ENCODE data around the gene STX19.
"Not testable (repeated sequence)": the region's sequence is repeated elsewhere in the genome, so short reads cannot be mapped to it uniquely, and the experiment has no call there.

Gene STX19, protein sequence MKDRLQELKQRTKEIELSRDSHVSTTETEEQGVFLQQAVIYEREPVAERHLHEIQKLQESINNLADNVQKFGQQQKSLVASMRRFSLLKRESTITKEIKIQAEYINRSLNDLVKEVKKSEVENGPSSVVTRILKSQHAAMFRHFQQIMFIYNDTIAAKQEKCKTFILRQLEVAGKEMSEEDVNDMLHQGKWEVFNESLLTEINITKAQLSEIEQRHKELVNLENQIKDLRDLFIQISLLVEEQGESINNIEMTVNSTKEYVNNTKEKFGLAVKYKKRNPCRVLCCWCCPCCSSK

DNA sequence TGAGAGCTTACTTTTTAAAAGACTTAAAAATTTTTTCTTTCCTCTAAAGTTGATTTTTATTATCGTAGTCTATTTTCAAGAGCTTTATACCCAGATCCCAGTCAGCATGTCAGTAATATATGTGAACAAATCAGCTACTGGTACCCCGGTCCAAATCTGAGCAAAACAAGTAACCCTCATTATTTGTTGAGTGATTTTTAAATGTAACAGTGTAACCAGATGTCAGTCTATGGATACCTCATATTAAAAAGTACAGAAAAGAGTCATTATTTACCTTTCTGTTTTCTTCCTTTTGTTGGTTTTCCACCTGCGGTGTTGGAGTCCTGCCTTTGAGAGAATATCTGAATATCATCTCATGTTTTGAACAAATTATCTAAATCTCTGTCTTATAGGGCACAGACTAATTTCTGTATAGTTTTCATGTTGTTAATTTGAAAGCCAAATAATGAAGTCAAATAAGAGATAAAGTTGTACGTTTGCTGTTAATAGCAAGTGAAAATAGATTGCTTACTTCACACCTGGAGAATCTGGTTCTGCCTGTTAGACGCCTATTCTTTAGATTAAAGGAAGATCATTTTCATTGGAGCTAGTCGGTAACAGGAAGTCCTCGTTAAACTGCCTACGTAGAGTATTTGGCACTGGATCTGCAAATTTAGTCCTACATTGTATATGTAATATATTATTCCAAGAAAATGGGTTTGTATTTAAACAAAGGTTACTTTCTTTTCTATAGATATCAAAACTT is at the start of gene STX19:
TSS of gene STX19 (minus strand) at position 505 of the 745 bp plus-strand sequence. CDS start 13,328 bp downstream, outside the sequence.
- DNase-seq: no peak

DNA sequence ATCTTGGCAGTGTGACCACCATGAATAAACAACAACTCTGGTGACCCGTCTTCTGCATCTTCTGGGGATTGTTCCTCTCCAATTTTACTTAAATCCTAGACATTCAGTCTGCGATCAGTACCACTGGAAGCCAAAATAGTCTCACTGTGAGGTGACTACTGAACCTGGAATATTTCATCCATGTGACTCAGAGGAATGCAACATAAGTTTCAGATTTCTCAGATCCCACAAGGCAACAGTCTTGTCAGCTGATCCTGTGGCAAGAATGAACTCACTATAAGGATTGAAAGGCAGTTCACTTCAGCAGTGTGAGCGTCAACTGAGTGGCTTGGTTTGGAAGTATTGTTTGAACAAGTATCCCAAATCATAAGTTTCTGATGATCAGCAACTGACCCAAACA is 47.7 kb upstream of the STX19 start:
- no peak for DNase-seq

DNA sequence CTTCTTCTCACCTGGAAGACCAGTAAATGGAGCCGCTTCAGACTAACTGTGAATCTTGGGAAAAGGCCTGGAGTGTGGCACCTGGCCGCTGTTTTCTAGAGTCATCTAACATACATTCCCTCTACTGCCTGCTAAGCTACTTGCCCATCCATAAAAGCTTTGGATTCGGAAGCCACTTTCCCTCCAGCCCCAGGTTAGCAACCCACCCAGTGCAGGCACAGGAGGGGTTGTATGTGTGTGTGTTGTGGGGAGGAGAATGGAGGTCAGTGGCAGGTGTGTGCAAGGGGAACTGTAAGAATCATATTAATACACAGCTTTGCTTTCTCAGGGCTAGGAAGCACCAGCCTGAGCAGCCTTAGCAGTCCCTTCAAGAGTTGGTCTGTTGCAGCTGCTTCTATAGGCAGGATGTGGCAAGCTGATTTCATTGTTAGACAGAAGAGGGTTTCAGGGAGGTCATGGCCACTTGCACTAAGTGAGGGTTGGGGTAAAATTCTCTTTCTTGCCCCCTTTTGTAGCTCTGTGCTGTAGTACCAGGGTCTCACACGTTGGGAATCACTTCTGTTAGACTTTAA is 43.4 kb upstream of the STX19 start:
- no peak for DNase-seq

DNA sequence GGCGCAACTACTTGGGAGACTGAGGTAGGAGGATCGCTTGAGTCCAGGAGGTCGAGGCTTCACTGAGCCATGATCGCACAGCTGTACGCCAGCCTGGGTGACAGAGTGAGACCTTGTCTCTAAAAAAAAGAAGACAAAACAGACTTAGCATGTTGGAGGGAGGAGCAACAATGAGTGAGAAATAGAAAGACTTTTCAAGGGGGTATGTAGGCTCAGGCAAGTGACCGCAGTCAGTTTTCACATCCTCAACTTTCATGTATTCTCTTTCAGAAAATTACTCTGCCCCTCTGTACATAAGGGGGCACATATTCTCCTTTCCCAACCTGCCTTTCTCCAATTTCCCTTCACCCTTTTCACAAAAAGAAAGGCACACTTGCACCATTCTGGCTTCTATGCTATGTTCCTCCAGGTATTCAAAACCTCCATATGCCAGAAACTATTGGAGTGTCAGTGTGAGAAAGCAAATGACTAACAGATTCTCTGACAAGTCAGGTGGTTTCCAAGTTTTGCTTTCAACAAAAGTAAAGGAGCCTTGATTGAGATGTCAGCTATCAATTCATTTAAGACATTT is 42.0 kb upstream of the STX19 start:
- DNase-seq: no peak

DNA sequence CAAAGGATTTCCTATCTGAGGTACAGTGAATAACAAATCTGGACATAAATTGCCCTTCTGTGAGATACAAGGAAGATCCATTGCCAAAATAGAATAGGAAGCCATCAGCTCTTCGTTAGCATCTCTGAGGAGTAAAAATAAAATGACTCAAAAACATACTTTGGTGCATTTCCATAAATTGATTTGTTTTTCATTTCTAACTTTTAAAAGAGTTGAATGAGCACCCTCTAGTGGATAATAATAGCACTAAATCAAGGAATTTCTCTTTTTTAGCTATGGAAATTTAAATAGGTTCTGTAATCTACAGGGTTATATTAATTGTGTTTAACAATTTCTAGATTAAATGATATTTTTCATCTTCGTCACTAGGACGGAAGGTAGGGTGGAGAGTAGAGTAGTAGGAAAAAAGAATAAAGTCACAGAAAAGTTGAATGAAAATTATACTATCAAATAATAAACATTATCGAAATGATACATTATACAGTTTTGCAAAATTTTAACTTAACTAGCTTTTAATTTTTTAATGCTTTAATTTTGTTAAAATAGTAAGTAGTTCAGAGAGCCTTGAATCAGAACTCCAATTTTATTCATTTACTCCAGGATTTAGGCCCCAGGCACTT is 40.9 kb upstream of the STX19 start:
- no peak for DNase-seq

DNA sequence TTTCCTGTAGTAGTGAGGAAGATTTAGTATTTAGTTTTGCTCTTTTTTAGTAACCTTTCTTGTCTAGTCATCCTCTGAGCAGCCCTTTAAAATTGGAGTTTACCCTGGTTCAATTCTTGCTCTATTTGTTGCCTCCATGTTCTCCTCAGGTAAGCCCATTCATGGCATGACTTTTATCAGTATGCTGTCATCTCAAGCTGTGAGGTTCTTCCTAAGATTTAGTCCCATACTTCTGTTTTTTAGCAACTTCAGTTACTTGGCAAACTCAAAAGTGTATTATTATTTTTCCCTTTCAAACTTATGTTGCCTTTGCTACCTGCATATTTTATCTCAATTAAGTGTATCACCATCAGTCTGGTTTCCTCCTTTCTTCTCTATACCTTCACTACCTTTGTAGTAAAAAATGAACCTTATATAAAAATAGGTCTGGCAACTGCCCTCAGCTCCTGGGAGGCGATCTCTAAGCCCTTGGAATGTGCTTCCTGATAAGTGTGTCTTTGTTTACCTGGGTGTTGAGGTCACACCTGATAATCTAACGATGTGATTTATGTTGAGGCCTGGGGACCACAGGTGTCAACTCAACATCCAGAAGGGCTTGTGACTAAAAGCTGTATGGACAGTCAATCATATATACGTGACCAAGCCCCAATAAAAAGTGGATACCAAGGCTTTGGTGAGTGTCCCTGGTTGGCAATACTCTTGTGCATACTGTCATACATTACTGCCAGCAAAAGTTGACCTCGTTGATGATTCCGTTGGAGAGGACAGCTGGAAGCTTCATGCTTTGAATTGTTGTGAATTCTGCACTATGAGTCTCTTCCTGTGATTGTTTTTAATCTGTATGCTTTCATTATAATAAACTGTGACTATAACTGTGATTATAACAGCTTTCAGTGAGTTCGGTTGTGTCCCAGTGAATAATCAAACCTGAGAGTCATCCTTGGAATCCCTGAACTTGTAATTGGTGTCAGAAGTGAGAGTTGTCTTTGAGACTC is 38.4 kb upstream of the STX19 start:
- DNase-seq: no peak

DNA sequence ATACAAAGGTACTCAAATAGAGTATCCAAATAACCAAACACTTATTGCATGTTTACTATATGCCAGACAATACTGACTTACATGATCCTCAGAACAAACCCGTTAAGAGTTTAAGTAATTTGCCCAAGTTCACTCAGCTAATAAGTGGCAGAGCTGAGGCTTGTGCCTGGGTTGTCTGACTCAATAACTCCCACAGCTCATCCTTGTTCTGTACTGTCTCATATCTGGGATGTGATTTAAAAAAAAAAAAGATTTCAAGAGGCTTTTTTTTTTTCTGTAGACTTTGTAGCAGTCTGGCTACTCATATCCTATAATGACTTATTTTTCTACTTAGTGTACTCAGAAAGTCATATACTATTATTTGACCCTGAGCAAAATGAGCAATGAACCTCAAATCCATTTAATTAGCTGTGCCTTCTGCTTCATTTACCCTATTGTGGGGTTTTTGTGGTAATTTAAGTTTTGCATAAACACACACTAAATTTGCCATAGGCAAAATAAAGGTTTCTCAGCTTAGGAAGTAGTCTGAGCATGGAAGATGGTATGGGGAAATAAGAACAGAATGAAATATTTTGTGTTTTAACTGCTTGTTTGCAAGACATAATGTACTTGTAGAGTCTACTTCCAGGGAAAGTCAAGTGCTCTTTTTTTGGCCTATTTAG is 37.6 kb upstream of the STX19 start:
- no peak for DNase-seq

DNA sequence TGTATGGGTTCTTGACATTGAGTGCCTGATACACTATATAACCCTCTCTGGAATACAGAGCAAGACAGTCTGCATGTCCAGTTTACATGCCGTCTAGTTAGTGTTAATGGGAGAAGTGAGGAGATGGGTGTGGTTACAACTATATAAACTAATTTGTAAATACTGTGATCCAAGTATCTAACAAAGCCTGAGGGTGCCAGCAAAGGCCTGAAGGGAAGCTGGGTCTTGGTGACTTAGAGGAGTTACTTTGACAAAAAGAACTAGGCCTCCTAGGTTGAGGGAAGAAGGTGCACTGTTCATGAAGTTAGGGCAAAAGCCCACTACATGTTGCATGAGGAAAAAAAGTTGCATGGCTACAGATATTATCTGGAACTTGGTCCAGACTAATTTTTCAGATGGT is 36.7 kb upstream of the STX19 start:
- no peak for DNase-seq

DNA sequence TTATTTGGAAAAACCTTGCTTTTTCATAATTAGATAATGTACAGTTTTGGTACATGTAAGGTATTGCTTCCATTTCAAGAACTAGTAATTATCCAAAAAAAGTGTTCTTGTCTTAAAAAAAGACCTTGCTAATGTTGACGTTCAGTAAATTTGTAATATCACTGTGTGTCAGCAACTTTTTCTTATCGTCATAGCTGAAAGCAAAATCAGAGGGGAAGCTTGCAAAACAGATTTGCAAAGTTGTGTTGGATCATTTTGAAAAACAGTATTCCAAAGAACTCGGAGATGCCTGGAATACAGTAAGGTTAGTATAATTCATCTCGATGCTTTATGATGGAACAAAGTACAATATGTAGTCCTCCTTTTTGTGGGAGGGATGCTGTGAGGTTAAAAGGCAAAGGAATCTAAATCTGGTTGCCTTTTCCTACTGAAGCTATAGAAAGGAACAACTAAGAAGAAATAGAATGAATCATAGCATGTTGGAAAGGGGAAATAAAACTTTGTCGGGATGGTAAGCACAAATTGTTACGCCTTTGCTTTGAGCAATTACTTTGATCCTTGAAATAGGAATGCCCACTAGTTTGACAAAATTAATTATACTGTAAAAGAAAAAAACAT is 36.0 kb upstream of the STX19 start:
- DNase-seq: no peak

DNA sequence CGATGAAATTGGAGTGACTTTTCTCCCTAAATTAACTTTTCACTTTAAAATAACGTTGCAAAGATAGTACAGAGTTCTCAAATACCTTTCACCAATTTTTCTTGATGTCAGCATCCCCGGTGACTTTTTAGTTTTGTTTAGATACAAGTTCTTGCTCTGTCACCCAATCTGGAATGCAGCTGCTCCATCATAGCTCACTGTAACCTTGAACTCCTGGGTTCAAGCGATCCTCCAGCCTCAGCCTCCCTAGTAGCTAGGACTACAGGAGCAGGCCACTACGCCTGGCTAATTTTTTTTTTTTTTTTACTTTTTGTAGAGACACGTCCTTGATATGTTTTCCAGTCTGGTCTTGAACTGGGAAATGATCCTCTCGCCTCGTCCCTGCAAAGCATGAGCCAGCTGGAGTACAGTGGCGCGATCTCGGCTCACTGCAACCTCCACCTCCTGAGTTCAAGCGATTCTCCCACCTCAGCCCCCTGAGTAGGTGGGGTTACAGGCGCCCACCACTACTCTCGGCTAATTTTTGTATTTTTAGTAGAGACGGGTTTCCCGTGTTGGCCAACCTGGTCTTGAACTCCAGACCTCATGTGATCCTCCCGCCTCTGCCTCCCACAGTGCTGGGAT is 35.2 kb upstream of the STX19 start:
- no peak for DNase-seq

DNA sequence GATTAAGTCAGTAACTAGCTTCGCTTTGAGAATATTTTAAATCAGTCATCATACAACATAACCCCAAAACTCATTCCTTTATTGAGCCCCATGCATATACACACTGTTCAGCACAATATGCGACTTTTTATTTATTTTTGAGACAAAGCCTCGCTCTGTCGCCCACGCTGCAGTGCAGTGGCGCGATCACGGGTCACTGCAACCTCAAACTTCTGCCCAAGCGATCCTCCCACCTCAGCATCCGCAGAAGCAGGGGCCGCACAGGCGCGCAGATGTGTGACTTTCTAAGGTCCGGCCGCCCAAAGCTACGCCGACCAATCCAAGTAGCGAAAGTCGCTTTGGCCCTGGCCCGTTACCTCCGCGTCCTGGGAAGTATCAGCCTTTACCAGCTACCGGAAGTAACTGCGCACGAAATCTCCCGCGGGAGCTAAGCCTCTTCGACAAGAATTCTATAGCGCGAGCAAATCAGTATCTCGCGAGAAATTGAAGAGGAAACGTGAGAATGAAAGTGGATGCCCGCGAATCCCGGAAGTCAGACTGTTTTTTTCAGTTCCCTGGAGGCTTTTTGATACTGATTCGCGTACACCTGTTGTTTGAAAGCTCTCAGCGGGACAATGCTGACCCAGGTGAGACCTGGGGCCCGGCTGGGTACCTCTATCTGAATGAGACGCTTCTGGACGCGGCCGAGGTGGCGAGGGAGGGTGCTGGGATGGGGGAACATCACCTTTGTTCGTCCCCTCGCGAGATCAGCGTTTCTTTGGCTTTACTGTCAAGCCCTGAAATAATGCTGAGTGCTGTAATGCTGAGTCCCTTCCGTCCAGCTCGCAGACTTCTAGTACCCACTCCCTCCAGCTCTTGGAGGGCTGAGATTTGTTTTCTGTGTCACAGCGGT is 34.4 kb upstream of the STX19 start, which contains the start of the genes DHFR2 and NSUN3:
TSS of gene DHFR2 (minus strand) at position 404 of the 892 bp plus-strand sequence. CDS start 1,405 bp downstream, outside the sequence.
TSS of gene NSUN3 (plus strand) at position 549 of the 892 bp plus-strand sequence. CDS start at position 615, 66 bp downstream.
- DNase-seq: peak; percentile 67 to 83

DNA sequence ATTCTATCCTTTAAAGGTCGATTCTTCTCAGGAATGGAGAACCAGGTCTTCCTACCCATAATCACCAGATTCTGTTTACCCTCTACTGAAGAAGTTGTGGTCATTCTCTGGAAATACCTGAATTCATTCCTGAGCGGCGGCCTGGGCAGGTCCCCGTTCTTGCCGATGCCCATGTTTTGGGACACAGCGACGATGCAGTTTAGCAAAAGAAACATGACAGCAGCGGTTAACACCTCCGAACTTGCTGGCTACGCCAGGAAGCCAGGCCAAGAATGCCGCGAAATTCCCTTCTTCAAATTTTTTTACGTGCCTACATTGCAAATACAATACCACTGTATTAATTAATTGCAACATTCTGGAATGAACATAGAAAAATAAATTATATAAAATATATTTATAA is 32.9 kb upstream of the STX19 start:
- no peak for DNase-seq

DNA sequence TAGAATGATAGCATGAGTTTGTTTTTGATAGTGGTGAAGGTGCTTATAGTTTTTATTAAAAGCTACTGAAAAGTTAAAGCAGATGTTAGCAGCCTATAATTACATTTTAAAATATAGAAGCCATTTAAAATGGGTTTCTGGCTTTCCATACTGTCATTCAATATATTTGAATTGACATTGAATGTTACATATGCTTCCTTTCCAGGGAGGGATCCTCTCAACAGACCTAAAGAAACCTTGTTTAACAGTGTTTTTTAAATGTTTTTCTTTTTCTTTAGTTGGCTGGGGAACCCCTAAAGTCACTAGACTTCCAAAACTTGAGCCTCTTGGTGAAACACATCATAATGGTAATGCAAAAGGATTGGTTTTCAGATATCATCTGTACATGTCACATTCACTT is 22.1 kb upstream of the STX19 start:
- no peak for DNase-seq

DNA sequence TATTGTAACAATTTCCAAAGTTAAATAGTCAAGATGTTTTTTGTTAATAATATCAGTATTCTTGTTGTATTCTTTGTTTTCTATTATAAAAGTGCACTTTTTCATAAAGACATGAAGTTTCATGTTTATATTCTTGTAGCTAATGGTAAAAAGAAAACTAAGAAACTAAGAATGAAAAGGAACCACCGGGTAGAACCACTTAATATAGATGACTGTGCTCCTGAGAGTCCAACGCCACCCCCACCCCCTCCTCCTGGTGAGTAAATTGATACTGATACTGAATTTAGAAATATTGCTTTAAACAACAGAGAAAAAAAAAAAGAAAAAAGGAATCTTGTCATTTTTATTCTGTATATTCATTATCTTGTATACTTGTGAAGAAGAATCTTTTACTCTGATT is 20.9 kb upstream of the STX19 start:
- no peak for DNase-seq

DNA sequence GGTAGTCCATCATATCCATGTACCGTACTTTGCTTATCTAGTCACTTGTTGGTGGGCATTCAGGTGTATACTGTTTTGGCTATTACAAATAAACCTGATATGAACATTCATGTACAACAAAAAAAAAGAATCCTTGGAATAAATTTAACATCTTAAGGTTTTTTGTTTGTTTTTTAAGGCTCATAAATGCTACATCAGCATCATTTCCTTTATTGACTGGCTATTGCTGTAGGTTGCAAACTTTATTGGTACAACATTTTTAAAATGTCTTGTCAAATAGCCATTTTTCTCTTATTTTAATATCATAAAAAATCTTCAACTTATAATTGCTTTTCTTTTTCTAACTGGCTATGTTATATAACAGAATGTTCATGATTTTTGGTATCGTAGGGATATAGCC is 18.1 kb upstream of the STX19 start:
- DNase-seq: no peak

DNA sequence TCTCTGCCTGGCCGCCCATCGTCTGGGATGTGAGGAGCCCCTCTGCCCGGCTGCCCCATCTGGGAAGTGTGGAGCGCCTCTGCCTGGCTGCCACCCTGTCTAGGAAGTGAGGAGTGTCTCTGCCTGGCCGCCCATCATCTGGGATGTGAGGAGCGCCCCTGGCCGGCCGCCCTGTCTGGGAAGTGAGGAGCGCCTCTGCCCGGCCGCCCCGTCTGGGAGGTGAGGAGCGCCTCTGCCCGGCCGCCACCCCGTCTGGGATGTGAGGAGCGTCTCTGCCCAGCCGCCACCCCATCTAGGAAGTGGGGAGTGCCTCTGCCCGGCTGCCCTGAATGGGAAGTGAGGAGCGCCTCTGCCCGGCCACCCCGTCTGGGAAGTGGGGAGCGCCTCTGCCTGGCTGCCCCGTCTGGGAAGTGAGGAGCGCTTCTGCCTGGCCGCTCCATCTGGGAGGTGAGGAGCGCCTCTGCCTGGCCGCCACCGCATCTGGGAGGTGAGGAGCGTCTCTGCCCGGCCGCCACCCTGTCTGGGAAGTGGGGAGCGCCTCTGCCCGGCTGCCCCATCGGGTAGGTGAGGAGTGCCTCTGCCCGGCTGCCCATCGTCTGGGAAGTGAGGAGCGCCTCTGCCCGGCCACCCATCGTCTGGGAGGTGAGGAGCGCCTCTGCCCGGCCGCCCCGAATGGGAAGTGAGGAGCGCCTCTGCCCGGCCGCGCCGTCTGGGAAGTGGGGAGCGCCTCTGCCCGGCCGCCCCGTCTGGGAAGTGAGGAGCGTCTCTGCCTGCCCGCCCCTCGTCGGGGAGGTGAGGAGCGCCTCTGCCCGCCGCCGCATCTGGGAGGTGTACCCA is 15.9 kb upstream of the STX19 start:
- not testable (repeated sequence) for DNase-seq

DNA sequence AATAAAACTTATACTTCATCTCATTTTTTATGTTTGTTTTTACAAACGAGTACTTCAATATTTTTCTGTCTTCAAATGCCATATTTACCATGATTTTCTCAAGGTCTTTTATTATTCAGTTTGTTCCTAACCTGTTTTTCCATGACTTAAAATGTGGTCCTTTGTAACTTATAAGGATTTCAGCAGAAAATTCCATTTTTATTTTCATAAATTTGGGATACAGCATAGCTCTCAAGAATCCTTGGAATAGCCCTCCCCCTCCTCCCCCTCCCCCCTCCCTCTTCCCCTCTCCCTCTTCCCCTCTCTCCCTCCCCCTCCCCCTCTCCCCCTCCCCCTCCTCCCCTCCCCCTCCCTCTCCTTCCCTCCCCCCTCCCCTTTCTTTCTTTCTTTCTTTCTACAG is 14.9 kb upstream of the STX19 start:
- DNase-seq: no peak

DNA sequence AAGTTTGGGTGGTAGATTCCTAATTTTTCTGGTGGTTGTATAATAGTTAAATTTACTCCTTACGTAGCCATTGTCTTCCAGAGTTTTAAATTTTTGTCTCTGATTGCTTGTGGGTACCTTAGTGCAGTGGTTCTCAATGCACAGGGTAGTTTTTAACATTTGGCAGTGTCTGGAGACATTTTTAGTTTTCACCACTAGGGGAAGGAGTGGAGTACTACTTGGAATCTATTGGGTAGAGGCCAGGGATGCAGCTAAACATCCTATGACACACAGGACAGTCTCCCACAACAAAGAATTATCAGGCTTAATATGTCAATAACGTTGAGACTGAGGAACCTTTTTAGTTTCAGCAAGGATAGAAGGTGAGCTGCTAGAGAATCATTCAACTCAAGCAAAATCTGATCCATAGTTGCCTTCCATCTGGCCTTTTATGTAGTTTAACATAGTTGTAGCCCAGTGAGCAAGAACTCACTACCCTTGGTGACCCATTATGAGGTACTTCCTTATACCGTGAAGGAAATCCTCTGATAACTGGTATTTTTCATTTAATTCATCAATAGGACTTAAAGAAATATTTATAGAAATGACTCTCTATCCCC is 8.6 kb upstream of the STX19 start:
- no peak for DNase-seq
